NCI-H524 treated with DMSO at 0.1 percent for 48 hours (cell line): ENCODE data around the gene C12orf43.
"Not testable (repeated sequence)": the region's sequence is repeated elsewhere in the genome, so short reads cannot be mapped to it uniquely, and the experiment has no call there.

Experiments
- DNase-seq: peaks from one replicate; lab custom pipeline; 2025; lab: John Stamatoyannopoulos, UW

Gene C12orf43

GRCh38 chr12:121015825-121016766 is at the start of gene C12orf43:
Gene C12orf43, minus strand, starts transcription at chr12:121016487. Its CDS starts 13 bp downstream, at chr12:121016474.
- DNase-seq: peak; percentile 58

- no peak for DNase-seq
Observed at GRCh38 chr12:121065345-121065744, 49.1 kb upstream of the C12orf43 start.

GRCh38 chr12:121064586-121064985 is 48.3 kb upstream of the C12orf43 start:
- not testable (repeated sequence) for DNase-seq

- DNase-seq: no peak
Observed at GRCh38 chr12:121064116-121064515, 47.8 kb upstream of the C12orf43 start.

GRCh38 chr12:121062391-121063045 is 46.2 kb upstream of the C12orf43 start:
- DNase-seq: no peak

GRCh38 chr12:121061831-121062230 is 45.5 kb upstream of the C12orf43 start:
- no peak for DNase-seq

GRCh38 chr12:121060149-121061001 is 44.1 kb upstream of the C12orf43 start:
- DNase-seq: no peak

- DNase-seq: no peak
Observed at GRCh38 chr12:121059031-121059898, 43.0 kb upstream of the C12orf43 start.

GRCh38 chr12:121057794-121058193 is 41.5 kb upstream of the C12orf43 start:
- no peak for DNase-seq

GRCh38 chr12:121053706-121054105 is 37.4 kb upstream of the C12orf43 start:
- DNase-seq: no peak

- no peak for DNase-seq
Observed at GRCh38 chr12:121050725-121051124, 34.4 kb upstream of the C12orf43 start.

GRCh38 chr12:121048442-121048841 is 32.2 kb upstream of the C12orf43 start:
- no peak for DNase-seq

- DNase-seq: not testable (repeated sequence)
Observed at GRCh38 chr12:121047400-121047799, 31.1 kb upstream of the C12orf43 start.

GRCh38 chr12:121043067-121043466 is 26.8 kb upstream of the C12orf43 start:
- DNase-seq: no peak

- no peak for DNase-seq
Observed at GRCh38 chr12:121038861-121039668, 22.8 kb upstream of the C12orf43 start, which contains the start of gene OASL. Gene OASL, minus strand, starts transcription at chr12:121039246. Its CDS starts 275 bp downstream, at chr12:121038971.

GRCh38 chr12:121036810-121037326 is 20.6 kb upstream of the C12orf43 start:
- no peak for DNase-seq

GRCh38 chr12:121034616-121035305 is 18.5 kb upstream of the C12orf43 start:
- no peak for DNase-seq

GRCh38 chr12:121033625-121034349 is 17.5 kb upstream of the C12orf43 start:
- DNase-seq: no peak
